ENCODE measurements around the gene CMKLR1. TPM values are rescaled to one million over a fixed set of nuclear protein-coding genes. Genes with fewer than 3 reads are reported as not detected.
A peak's percentile ranks its signal among the peaks of the same experiment; 100 is the strongest.

CMKLR1 gene
- total RNA-seq, 4 donors from 2014 or later: 10.2 to 14.5 (median 12.6) TPM

GRCh38 chr12:108340037-108340436 lies 926 bp upstream of the CMKLR1 start:
- Histone ChIP-seq H3K27ac (replicated peaks in 1 of 4) (peak overlapping the region in 1 of 4 donors; percentile 72), H3K9me3 (no peaks in the 10 kb centered on the region), H3K4me1 (peaks cover 3 to 12% (median 12%) of the 10 kb centered on the region in 4 donors), H3K4me3 (no peak overlapping the region), H3K36me3 (no peaks in the 10 kb centered on the region), H3K27me3 (peaks cover 0 to 30% (median 0%) of the 10 kb centered on the region in 4 donors)
- 71% methylated on average over 8 of the region's 10 CpGs for WGBS
- DNase-seq (ENCODE audit: extremely low spot score): no peak
- intact Hi-C loops (cut with DNase I): no loop called here
- TF ChIP-seq POLR2AphosphoS5 (IDR thresholded peaks at IDR 0.05): no peak
- TF ChIP-seq CTCF (IDR thresholded peaks at IDR 0.05): no peak
- TF ChIP-seq POLR2A (IDR thresholded peaks at IDR 0.05; ENCODE audit: low read depth): no peak
- TF ChIP-seq EP300 (IDR thresholded peaks at IDR 0.05): no peak

- H3K27ac ChIP-seq (replicated peaks in 1 of 4): peak overlapping the region; percentile 4 to 55 (median 16)
- peaks cover 12 to 31% (median 18%) of the 10 kb centered on the region in 4 donors for H3K4me1 ChIP-seq
- intact Hi-C loops (cut with DNase I): no loop called here
- H3K36me3 ChIP-seq: no peaks in the 10 kb centered on the region
- H3K9me3 ChIP-seq: no peaks in the 10 kb centered on the region
- peak overlapping the region; percentile 40 to 51 (median 44) for H3K4me3 ChIP-seq
- TF ChIP-seq POLR2AphosphoS5 (IDR thresholded peaks at IDR 0.05) (no peak), CTCF (IDR thresholded peaks at IDR 0.05) (peak in 2 of 3 experiments; percentile 8 to 26)
- DNase-seq (ENCODE audit: extremely low spot score): no peak
- H3K27me3 ChIP-seq: peaks cover 0 to 28% (median 0%) of the 10 kb centered on the region in 4 donors
- WGBS: 68% methylated on average over 9 of the region's 9 CpGs
Observed at GRCh38 chr12:108337235-108338223, 1.6 kb downstream of the CMKLR1 start.

- no peaks in the 10 kb centered on the region for H3K9me3 ChIP-seq
- H3K36me3 ChIP-seq: no peaks in the 10 kb centered on the region
- DNase-seq (ENCODE audit: extremely low spot score): no peak
- WGBS: 63% methylated on average over 4 of the region's 4 CpGs
- peaks cover 12 to 33% (median 18%) of the 10 kb centered on the region in 4 donors for H3K4me1 ChIP-seq
- no peak overlapping the region for H3K4me3 ChIP-seq
- H3K27ac ChIP-seq (replicated peaks in 1 of 4): peak overlapping the region in 1 of 4 donors; percentile 31
- peaks cover 0 to 24% (median 0%) of the 10 kb centered on the region in 4 donors for H3K27me3 ChIP-seq
- intact Hi-C loops (cut with DNase I): no loop called here
- TF ChIP-seq POLR2A (IDR thresholded peaks at IDR 0.05; ENCODE audit: low read depth) (no peak), CTCF (IDR thresholded peaks at IDR 0.05) (no peak), EP300 (IDR thresholded peaks at IDR 0.05) (no peak), POLR2AphosphoS5 (IDR thresholded peaks at IDR 0.05) (no peak)
Observed at GRCh38 chr12:108335349-108336119, 3.6 kb downstream of the CMKLR1 start.

- DNase-seq (ENCODE audit: extremely low spot score): no peak
- Histone ChIP-seq H3K4me1 (peaks cover 4 to 23% (median 16%) of the 10 kb centered on the region in 4 donors), H3K9me3 (no peaks in the 10 kb centered on the region), H3K36me3 (no peaks in the 10 kb centered on the region), H3K27ac (replicated peaks in 1 of 4) (peak overlapping the region in 1 of 4 donors; percentile 17), H3K27me3 (peaks cover 0 to 20% (median 0%) of the 10 kb centered on the region in 4 donors), H3K4me3 (no peak overlapping the region)
- intact Hi-C loops (cut with DNase I): no loop called here
- no peak for TF ChIP-seq POLR2A (IDR thresholded peaks at IDR 0.05; ENCODE audit: low read depth)
- TF ChIP-seq POLR2AphosphoS5 (IDR thresholded peaks at IDR 0.05): no peak
- no peak for TF ChIP-seq CTCF (IDR thresholded peaks at IDR 0.05)
- no peak for TF ChIP-seq EP300 (IDR thresholded peaks at IDR 0.05)
- WGBS: 77% methylated on average over 10 of the region's 10 CpGs
Observed at GRCh38 chr12:108333898-108334699, 5.0 kb downstream of the CMKLR1 start.
